WTC11 (cell line): Measurements from ENCODE around the gene NXPH3. TPM values are rescaled to one million over a fixed set of nuclear protein-coding genes. Genes with fewer than 3 reads are reported as not detected.

Experiments
- ATAC-seq: fragments of 200-7000 bp; cut with Tn5 transposase; 2 replicates; pipeline ENCODE4 v1.10.0; 2021; ENCODE audit warnings: mild to moderate bottlenecking, moderate library complexity
- CTCF ChIA-PET: fragments of 300-600 bp; sonication (Branson Sonifier 250); formaldehyde crosslinking; loops from one replicate; lab custom pipeline; 2021; ENCODE audit warnings: antibody characterized with exemption; lab: Charles Lee
- POLR2A ChIA-PET: fragments of 350-600 bp; sonication (Branson Sonifier 250); formaldehyde crosslinking; loops from one replicate; lab custom pipeline; 2021; ENCODE audit warnings: antibody characterized with exemption; lab: Charles Lee
- DNase-seq: peaks from one replicate; pipeline ENCODE4 v3.0.0; 2021; ENCODE audit warnings: low spot score
- H3K27ac Mint-ChIP-seq: 2 replicates; pipeline ENCODE4 v1.8.0; 2021; ENCODE audit warnings: mixed read lengths
- H3K27me3 Mint-ChIP-seq: 2 replicates; pipeline ENCODE4 v1.8.0; 2021; ENCODE audit warnings: low read depth, mild to moderate bottlenecking, moderate library complexity, mixed read lengths
- H3K36me3 Mint-ChIP-seq: 2 replicates; pipeline ENCODE4 v1.8.0; 2021; ENCODE audit warnings: mixed read lengths
- H3K4me1 Mint-ChIP-seq: 2 replicates; pipeline ENCODE4 v1.8.0; 2022; ENCODE audit warnings: mixed read lengths
- H3K4me3 Mint-ChIP-seq: 2 replicates; pipeline ENCODE4 v1.8.0; 2021; ENCODE audit warnings: mild to moderate bottlenecking, moderate library complexity, mixed read lengths
- H3K9me3 Mint-ChIP-seq: 2 replicates; pipeline ENCODE4 v1.8.0; 2021; ENCODE audit warnings: mixed read lengths
- ATF1 ChIP-seq: sonication (generic); formaldehyde crosslinking; IDR thresholded peaks from 2 replicates; pipeline ENCODE4 v1.8.1; 2023; ENCODE audit warnings: mild to moderate bottlenecking, moderate library complexity, missing genetic modification reagents
- CBFB ChIP-seq: sonication (generic); formaldehyde crosslinking; IDR thresholded peaks from 2 replicates; pipeline ENCODE4 v1.8.1; 2022; ENCODE audit warnings: mild to moderate bottlenecking, low read depth, missing genetic modification reagents
- CDX4 ChIP-seq: fragments of 250-450 bp; sonication (Bioruptor Pico); IDR thresholded peaks from 2 replicates; pipeline ENCODE4 v1.9.0; 2021; ENCODE audit warnings: moderate library complexity, mild to moderate bottlenecking, inconsistent platforms, borderline replicate concordance
- CREM ChIP-seq: sonication (generic); formaldehyde crosslinking; IDR thresholded peaks from 2 replicates; pipeline ENCODE4 v1.8.1; 2022; ENCODE audit warnings: mild to moderate bottlenecking, missing genetic modification reagents, moderate library complexity
- CTCF ChIP-seq: fragments of 200-600 bp; IDR thresholded peaks from 2 replicates; pipeline ENCODE4 v1.8.0; 2022; ENCODE audit warnings: antibody characterized with exemption
- FOXK1 ChIP-seq: sonication (generic); formaldehyde crosslinking; IDR thresholded peaks from 2 replicates; pipeline ENCODE4 v1.8.0; 2022; ENCODE audit warnings: mild to moderate bottlenecking, moderate library complexity, missing genetic modification reagents
- FOXP4 ChIP-seq: sonication (generic); formaldehyde crosslinking; IDR thresholded peaks from 2 replicates; pipeline ENCODE4 v1.8.0; 2022; ENCODE audit warnings: mild to moderate bottlenecking, missing genetic modification reagents
- GRHL2 ChIP-seq: fragments of 250-450 bp; sonication (Bioruptor Pico); IDR thresholded peaks from 2 replicates; pipeline ENCODE4 v1.8.0; 2022; ENCODE audit warnings: mild to moderate bottlenecking, moderate library complexity; ENCODE audit not compliant: insufficient replicate concordance, severe bottlenecking
- HMGA2 ChIP-seq: fragments of 250-450 bp; sonication (Bioruptor Pico); IDR thresholded peaks from 2 replicates; pipeline ENCODE4 v1.4.0; 2021; ENCODE audit warnings: mild to moderate bottlenecking, moderate library complexity
- IRF1 ChIP-seq: sonication (generic); formaldehyde crosslinking; IDR thresholded peaks from 2 replicates; pipeline ENCODE4 v1.8.0; 2023; ENCODE audit warnings: missing genetic modification reagents
- JUN ChIP-seq: sonication (generic); formaldehyde crosslinking; IDR thresholded peaks from 2 replicates; pipeline ENCODE4 v1.8.0; 2023; ENCODE audit warnings: mild to moderate bottlenecking, missing genetic modification reagents
- MXD4 ChIP-seq: fragments of 250-450 bp; sonication (Bioruptor Pico); IDR thresholded peaks from 2 replicates; pipeline ENCODE4 v1.8.0; 2021; ENCODE audit warnings: mild to moderate bottlenecking, moderate library complexity, borderline replicate concordance
- NFYB ChIP-seq: sonication (generic); formaldehyde crosslinking; conservative IDR thresholded peaks from 2 replicates; pipeline ENCODE4 v1.8.0; 2022; ENCODE audit warnings: low read depth, missing genetic modification reagents
- PRDM15 ChIP-seq: sonication (generic); formaldehyde crosslinking; IDR thresholded peaks from 2 replicates; pipeline ENCODE4 v1.8.0; 2022; ENCODE audit warnings: missing genetic modification reagents
- PRRX2 ChIP-seq: fragments of 250-450 bp; sonication (Bioruptor Pico); IDR thresholded peaks from 2 replicates; pipeline ENCODE4 v1.8.0; 2021; ENCODE audit warnings: mild to moderate bottlenecking
- SMAD4 ChIP-seq: sonication (generic); formaldehyde crosslinking; IDR thresholded peaks from 2 replicates; pipeline ENCODE4 v1.8.0; 2022; ENCODE audit warnings: mild to moderate bottlenecking, missing genetic modification reagents
- ZMAT4 ChIP-seq: fragments of 250-450 bp; sonication (Bioruptor Pico); IDR thresholded peaks from 2 replicates; pipeline ENCODE4 v1.9.0; 2021; ENCODE audit warnings: mild to moderate bottlenecking
- ZNF121 ChIP-seq: sonication (generic); formaldehyde crosslinking; IDR thresholded peaks from 2 replicates; pipeline ENCODE4 v1.8.0; 2023; ENCODE audit warnings: missing genetic modification reagents
- ZNF138 ChIP-seq: sonication (generic); formaldehyde crosslinking; conservative IDR thresholded peaks from 2 replicates; pipeline ENCODE4 v1.8.1; 2022; ENCODE audit warnings: mild to moderate bottlenecking, moderate library complexity, missing genetic modification reagents
- ZNF416 ChIP-seq: fragments of 250-450 bp; sonication (Bioruptor Pico); IDR thresholded peaks from 2 replicates; pipeline ENCODE4 v1.9.0; 2021; ENCODE audit warnings: mild to moderate bottlenecking, inconsistent platforms
- ZNF423 ChIP-seq: fragments of 250-450 bp; sonication (Bioruptor Pico); IDR thresholded peaks from 2 replicates; pipeline ENCODE4 v2.1.2; 2022; ENCODE audit warnings: mild to moderate bottlenecking, moderate library complexity
- total RNA-seq: library from RNA; stranded (reverse); gene quantifications from 3 replicates; pipeline ENCODE4 v1.2.3, GENCODE V29; 2021

The NXPH3 gene
- total RNA-seq, 1 experiment from 2014 or later, result 3.4 TPM

- no peak; the same call in 1 of the 2 replicates for TF ChIP-seq CTCF
- TF ChIP-seq PRRX2 (CRISPR knock-in tag), result no peak
- peak; percentile 78 for TF ChIP-seq PRDM15 (CRISPR knock-in tag)
- TF ChIP-seq ZMAT4 (CRISPR knock-in tag), result no peak
- no peak for TF ChIP-seq SMAD4 (CRISPR knock-in tag)
Measured at GRCh38 chr17:49576088-49576916, 631 bp downstream of the NXPH3 start (continued).

- peaks cover 22% of the 10 kb centered on the region for H3K4me1 Mint-ChIP-seq
- peaks cover 29% of the 10 kb centered on the region for H3K27me3 Mint-ChIP-seq
- no peaks in the 10 kb centered on the region for H3K9me3 Mint-ChIP-seq
- ChIA-PET CTCF (interaction anchor here (0.6 to 3.2 kb wide), 6 partner anchors 21 to 169 kb away, joined by 3 to 10 read pairs (median 4); partner anchors contain the start of gene SLC35B1), POLR2A (interaction anchor here (0.6 kb wide), 1 partner anchor 743 kb away, joined by 3 read pairs; no protein-coding TSS in a partner anchor)
- DNase-seq (no peak), ATAC-seq (peak; percentile 6)
- no peak overlapping the region for H3K27ac Mint-ChIP-seq
- no peaks in the 10 kb centered on the region for H3K36me3 Mint-ChIP-seq
- TF ChIP-seq ZNF121 (CRISPR knock-in tag) (peak; percentile 82), MXD4 (CRISPR knock-in tag) (no peak), CREM (CRISPR knock-in tag) (no peak), FOXK1 (CRISPR knock-in tag) (no peak)
- H3K4me3 Mint-ChIP-seq, result peak overlapping the region; percentile 89
Measured at GRCh38 chr17:49576917-49577649, 1.4 kb downstream of the NXPH3 start.

- Mint-ChIP-seq H3K27me3 (peaks cover 29% of the 10 kb centered on the region), H3K4me3 (peak overlapping the region; percentile 89), H3K9me3 (no peaks in the 10 kb centered on the region), H3K27ac (no peak overlapping the region), H3K4me1 (peaks cover 21% of the 10 kb centered on the region), H3K36me3 (no peaks in the 10 kb centered on the region)
- ATAC-seq (no peak), DNase-seq (no peak)
- ChIA-PET CTCF (interaction anchor here (1.0 kb wide), 1 partner anchor 169 kb away, joined by 3 read pairs; no protein-coding TSS in a partner anchor), POLR2A (no interaction called here)
- TF ChIP-seq NFYB (no peak), IRF1 (CRISPR knock-in tag) (no peak), CDX4 (no peak), ZNF423 (no peak), ZNF138 (CRISPR knock-in tag) (no peak), FOXP4 (CRISPR knock-in tag) (no peak), CBFB (CRISPR knock-in tag) (no peak), HMGA2 (CRISPR knock-in tag) (no peak), ZNF121 (CRISPR knock-in tag) (no peak), ZNF416 (no peak), ATF1 (CRISPR knock-in tag) (no peak), JUN (CRISPR knock-in tag) (no peak), GRHL2 (no peak)
Measured at GRCh38 chr17:49577650-49577934, 1.9 kb downstream of the NXPH3 start.
